OCI-LY1 (cell line): Measurements from ENCODE around the gene PLEKHG2.

Source experiments
- EZH2 ChIP-seq: fragments of 200-600 bp; sonication (generic), shearing (Covaris generic); IDR thresholded peaks from 2 replicates; pipeline ENCODE4 v1.8.0; 2017; ENCODE audit warnings: borderline replicate concordance, mixed run types, mild to moderate bottlenecking, antibody characterized with exemption, low read length, moderate library complexity, mixed read lengths
- TF ChIP-seq, protein P1 (sequence below): fragments of 200-600 bp; sonication (generic), shearing (Covaris generic); IDR thresholded peaks from 2 replicates; pipeline ENCODE4 v1.5.1; 2017; ENCODE audit warnings: mild to moderate bottlenecking, antibody characterized with exemption, low read length, moderate library complexity, mixed read lengths

DNA sequence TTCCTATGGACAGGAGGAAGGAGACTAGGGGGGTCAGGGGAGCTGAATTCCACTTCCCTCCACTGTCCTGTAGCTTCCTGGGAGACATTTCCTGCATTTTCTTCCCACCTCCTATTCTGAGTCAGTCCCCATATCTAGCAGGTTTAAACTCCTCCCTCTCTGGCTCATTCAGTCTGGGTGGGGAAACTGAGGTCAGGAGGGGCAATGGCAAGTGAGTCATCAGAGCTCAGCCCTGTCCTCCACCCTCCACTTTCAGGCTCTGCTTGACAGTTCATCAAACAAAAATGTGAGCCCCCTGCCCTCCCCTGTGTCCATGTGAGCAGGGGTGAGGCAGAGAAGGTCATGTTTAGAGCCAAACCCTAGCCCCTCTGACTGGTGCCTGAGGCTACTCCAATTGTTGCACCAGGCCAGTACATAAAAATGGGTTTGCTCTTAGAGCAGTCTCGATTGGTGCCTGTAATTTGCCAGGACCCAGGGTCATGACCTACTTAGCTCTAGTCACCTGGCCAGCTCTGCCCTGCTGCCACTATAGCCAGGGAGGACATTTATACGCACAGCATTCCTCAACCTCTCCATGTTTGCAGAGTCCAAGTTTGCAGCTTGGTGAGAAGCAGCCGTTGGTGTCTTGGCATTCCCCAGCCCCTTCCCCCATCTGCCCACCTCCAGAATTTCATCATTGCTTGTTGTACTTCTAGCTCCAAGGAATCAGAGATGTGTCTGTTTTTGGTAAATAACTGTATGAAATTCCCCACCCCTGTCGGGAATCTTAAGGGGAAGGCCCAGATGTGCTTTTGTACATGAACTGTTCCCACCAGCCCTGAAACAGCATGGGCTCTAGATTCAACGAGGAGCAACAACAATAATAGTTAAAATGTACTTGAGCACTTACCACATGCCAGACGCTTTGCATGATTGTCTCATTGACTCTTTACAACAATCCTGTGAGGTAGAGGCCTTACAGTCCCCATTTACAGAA is 49.5 kb upstream of the PLEKHG2 start:
- TF ChIP-seq, protein P1, sequence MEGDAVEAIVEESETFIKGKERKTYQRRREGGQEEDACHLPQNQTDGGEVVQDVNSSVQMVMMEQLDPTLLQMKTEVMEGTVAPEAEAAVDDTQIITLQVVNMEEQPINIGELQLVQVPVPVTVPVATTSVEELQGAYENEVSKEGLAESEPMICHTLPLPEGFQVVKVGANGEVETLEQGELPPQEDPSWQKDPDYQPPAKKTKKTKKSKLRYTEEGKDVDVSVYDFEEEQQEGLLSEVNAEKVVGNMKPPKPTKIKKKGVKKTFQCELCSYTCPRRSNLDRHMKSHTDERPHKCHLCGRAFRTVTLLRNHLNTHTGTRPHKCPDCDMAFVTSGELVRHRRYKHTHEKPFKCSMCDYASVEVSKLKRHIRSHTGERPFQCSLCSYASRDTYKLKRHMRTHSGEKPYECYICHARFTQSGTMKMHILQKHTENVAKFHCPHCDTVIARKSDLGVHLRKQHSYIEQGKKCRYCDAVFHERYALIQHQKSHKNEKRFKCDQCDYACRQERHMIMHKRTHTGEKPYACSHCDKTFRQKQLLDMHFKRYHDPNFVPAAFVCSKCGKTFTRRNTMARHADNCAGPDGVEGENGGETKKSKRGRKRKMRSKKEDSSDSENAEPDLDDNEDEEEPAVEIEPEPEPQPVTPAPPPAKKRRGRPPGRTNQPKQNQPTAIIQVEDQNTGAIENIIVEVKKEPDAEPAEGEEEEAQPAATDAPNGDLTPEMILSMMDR: no peak
- no peak for TF ChIP-seq EZH2
